ENCODE results near the gene ACAA1. TPM values are rescaled to one million over a fixed set of nuclear protein-coding genes. Genes with fewer than 3 reads are reported as not detected.
"Not testable (repeated sequence)": the region's sequence is repeated elsewhere in the genome, so short reads cannot be mapped to it uniquely, and the experiment has no call there.

Gene ACAA1
- total RNA-seq, 2 experiments from 2014 or later: 99.7 to 104 TPM

DNA sequence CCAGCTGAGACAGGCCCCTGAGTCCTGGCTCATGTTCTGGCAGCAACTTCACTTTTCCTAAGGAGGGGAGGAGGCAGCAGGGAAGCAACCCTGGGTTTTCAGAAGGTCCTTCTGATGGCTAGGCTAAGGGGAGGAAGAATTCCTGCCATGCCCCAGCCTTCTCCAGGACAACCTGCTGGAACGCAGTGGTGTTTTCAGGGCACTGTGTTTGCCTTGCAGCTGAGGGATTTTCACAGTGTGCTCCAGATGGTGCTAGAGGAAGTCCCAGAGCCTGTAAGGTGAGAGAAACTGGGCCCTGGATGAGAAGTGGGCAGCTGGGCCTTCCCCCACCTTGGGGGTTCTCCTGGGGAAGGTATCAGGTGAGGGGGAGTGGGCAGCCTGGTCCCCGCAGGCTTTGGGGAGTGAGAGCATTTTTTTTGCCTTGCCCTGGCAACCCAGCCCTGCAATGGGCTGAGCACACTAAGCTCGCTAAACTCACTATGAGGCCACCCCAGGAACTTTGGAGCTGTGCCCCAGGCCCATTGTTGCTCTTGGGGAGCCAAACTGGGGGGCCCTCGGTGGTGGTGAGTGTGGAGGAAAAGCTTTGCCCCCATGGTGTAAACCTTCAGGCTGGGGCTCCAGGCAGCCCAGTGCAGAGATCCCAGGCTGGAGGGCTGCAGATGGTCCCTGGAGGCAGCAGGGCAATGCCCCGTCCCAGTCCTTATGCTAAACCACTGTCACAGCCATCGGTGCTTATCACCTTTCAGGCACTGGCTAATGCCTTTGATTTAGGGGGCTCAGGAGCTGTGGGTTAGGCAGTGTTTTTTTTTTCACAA, 41.1 kb downstream of the ACAA1 start:
- ATAC-seq (no peak), DNase-seq (no peak)
- Mint-ChIP-seq H3K9me3 (ENCODE audit: insufficient read depth) (no peaks in the 10 kb centered on the region), H3K4me1 (ENCODE audit: low read depth) (no peaks in the 10 kb centered on the region), H3K36me3 (ENCODE audit: low read depth) (no peaks in the 10 kb centered on the region), H3K27ac (no peak overlapping the region), H3K4me3 (no peak overlapping the region), H3K27me3 (ENCODE audit: low read depth) (peaks cover 5% of the 10 kb centered on the region)
- ChIA-PET POLR2A (no interaction called here), CTCF (no interaction called here)

DNA sequence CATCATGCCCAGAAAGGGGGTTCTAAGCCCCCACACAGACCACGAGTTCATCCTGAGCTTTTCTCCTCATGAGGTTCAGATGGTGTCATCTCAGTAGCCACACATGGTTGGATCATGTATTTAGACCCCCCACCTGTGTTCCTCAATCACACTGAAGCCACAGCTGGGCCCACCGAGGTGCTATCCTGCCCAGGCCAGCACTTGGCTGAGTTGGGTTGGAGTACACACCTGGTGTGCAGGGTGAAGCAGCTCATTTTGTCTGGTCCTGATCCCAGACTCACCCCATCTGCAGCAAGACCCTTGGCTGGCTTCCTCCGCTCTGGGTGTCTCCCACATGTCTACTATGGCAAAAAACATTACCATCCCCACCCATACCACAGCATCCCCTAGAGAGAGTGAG, 41.9 kb downstream of the ACAA1 start:
- CTCF ChIA-PET: no interaction called here
- no peak for DNase-seq
- POLR2A ChIA-PET: no interaction called here
- Mint-ChIP-seq H3K27me3 (ENCODE audit: low read depth) (peaks cover 5% of the 10 kb centered on the region), H3K27ac (no peak overlapping the region), H3K9me3 (ENCODE audit: insufficient read depth) (no peaks in the 10 kb centered on the region), H3K4me1 (ENCODE audit: low read depth) (no peaks in the 10 kb centered on the region), H3K36me3 (ENCODE audit: low read depth) (no peaks in the 10 kb centered on the region), H3K4me3 (no peak overlapping the region)
- no peak for ATAC-seq

DNA sequence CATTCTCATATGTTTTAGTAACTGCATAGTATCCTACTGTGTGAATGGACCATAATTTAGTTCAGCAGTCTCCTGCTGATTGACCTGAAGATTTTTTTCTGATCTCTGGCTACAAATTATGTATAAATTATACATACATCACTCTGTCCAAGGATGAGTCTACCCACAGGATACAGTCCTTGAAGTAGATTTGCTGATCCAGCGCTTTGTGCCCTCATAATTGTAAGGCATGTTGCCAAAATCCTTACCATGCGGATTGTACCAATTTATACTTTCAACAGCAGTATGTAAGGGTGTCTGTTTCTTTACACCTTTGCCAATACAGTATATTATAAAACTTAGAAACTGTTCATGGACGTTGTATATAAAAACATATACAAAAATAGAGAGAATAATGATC, 46.5 kb downstream of the ACAA1 start:
- H3K4me3 Mint-ChIP-seq: no peak overlapping the region
- no peak for ATAC-seq
- CTCF ChIA-PET: no interaction called here

DNA sequence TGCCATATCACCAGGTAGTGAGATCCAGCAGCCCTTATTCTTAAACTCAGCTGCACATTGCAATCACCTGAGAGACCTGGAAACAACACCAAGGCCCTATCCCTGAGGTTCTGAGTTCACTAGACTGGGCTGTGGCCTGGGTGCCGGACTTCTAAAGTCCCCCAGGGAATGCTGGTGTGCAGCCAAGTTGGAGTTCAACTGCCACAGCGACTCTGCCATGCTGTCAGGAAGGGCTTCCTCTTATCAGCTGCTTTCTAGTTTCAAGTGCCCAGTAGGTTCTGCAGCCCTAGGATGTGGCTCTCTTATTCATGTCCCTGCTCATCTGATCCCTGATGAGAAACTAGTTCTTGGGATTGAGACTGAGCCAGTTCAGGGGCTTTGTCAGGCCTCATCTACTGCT, 47.8 kb downstream of the ACAA1 start:
- H3K4me1 Mint-ChIP-seq (ENCODE audit: low read depth): peaks cover 3% of the 10 kb centered on the region
- CTCF ChIA-PET: no interaction called here

More for the DNA sequence above, 46.5 kb downstream of the ACAA1 start:
- peaks cover 5% of the 10 kb centered on the region for H3K27me3 Mint-ChIP-seq (ENCODE audit: low read depth)
- H3K4me1 Mint-ChIP-seq (ENCODE audit: low read depth): peaks cover 3% of the 10 kb centered on the region
- no peaks in the 10 kb centered on the region for H3K36me3 Mint-ChIP-seq (ENCODE audit: low read depth)
- no peaks in the 10 kb centered on the region for H3K9me3 Mint-ChIP-seq (ENCODE audit: insufficient read depth)
- no peak overlapping the region for H3K27ac Mint-ChIP-seq
- no peak for DNase-seq
- POLR2A ChIA-PET: no interaction called here

DNA sequence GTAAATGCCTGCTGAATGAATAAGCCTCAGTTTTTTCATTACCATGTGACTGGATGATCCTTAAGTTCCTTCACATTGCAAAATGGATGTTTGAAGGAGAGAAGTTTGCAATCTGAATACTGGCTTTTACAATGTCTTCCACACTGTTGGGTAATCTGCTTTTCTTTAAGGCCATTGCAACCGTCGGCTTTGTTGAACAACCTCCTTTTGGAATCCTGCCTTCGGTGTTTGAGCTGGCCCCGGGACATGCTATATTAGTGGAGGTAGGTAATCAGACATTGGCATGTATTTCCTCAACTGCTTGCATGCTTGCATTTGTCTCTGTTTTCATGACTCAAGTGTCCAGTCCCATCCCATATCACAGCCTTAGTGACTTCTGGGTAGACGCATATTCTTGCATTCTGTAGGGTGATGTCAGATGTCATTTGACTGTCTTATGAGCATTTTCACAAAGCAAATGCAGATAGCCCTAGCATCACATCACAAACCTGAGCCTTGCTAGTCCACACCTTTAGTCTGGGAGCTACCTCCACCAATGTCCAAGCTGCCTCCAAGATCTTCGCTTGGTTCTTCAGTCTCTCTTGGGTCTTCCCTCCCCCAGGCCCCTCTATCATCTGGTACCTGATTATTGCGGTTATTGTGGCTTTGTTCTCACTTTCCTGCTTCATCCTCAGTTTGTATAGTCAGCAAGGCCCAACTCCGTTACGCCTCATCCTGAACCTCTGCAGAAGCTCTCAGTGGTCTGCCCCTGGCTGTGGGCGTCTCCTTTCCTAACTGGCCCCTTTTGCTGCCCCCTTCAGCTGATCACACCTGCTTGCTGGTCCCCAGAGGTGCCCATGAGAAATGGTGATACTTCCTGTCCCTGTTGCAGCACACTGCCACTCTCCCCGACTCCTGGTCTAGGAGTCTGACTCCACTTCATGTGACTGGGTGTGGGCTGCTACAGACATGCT, 48.5 kb downstream of the ACAA1 start:
- Mint-ChIP-seq H3K27me3 (ENCODE audit: low read depth) (peaks cover 5% of the 10 kb centered on the region), H3K27ac (no peak overlapping the region), H3K4me1 (ENCODE audit: low read depth) (peaks cover 3% of the 10 kb centered on the region), H3K36me3 (ENCODE audit: low read depth) (peaks cover 4% of the 10 kb centered on the region), H3K9me3 (ENCODE audit: insufficient read depth) (no peaks in the 10 kb centered on the region), H3K4me3 (no peak overlapping the region)
- ATAC-seq (no peak), DNase-seq (no peak)
- ChIA-PET POLR2A (interaction anchor here (0.6 kb wide), 1 partner anchor 20 kb away, joined by 3 read pairs; no protein-coding TSS in a partner anchor), CTCF (no interaction called here)

More for the DNA sequence above, 47.8 kb downstream of the ACAA1 start:
- H3K4me3 Mint-ChIP-seq: no peak overlapping the region
- no peaks in the 10 kb centered on the region for H3K9me3 Mint-ChIP-seq (ENCODE audit: insufficient read depth)
- POLR2A ChIA-PET: no interaction called here
- H3K27me3 Mint-ChIP-seq (ENCODE audit: low read depth): peaks cover 5% of the 10 kb centered on the region
- DNase-seq: no peak
- no peak for ATAC-seq
- H3K36me3 Mint-ChIP-seq (ENCODE audit: low read depth): peaks cover 2% of the 10 kb centered on the region
- H3K27ac Mint-ChIP-seq: no peak overlapping the region

DNA sequence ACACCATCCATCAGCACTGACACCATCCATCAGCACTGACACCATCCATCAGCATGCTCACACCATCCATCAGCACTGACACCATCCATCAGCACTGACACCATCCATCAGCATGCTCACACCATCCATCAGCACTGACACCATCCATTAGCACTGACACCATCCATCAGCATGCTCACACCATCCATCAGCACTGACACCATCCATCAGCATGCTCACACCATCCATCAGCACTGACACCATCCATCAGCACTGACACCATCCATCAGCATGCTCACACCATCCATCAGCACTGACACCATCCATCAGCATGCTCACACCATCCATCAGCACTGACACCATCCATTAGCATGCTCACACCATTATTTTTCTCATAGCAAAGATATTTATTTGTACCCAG, 49.6 kb downstream of the ACAA1 start:
- CTCF ChIA-PET; H3K9me3 Mint-ChIP-seq (ENCODE audit: insufficient read depth); POLR2A ChIA-PET; ATAC-seq; H3K27ac Mint-ChIP-seq; H3K27me3 Mint-ChIP-seq (ENCODE audit: low read depth); DNase-seq; H3K4me3 Mint-ChIP-seq; H3K36me3 Mint-ChIP-seq (ENCODE audit: low read depth); H3K4me1 Mint-ChIP-seq (ENCODE audit: low read depth): not testable (repeated sequence)

DNA sequence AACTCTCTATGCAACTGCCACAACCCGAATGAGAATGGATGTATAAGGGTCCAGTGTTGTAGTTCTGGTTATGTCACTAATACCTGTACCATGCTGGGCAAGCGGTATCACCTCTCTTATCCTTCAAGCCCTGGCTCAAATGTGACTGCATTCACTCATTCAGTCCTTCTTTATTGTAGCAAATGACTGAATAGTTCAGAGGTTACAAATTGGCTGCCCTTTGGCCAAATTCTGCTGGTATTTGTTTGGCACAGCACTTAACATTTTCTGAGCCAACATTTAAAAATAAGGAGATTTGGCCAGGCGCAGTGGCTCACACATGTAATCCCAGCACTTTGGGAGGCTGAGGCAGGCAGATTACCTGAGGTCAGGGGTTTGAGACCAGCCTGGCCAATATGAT, 50.4 kb downstream of the ACAA1 start:
- ATAC-seq (no peak), DNase-seq (no peak)
- Mint-ChIP-seq H3K27ac (no peak overlapping the region), H3K27me3 (ENCODE audit: low read depth) (peaks cover 3% of the 10 kb centered on the region), H3K36me3 (ENCODE audit: low read depth) (peaks cover 4% of the 10 kb centered on the region), H3K9me3 (ENCODE audit: insufficient read depth) (no peaks in the 10 kb centered on the region), H3K4me3 (no peak overlapping the region), H3K4me1 (ENCODE audit: low read depth) (peaks cover 3% of the 10 kb centered on the region)
- POLR2A ChIA-PET: no interaction called here
- CTCF ChIA-PET: interaction anchor here (1.1 kb wide), 1 partner anchor 57 kb away, joined by 3 read pairs; the partner anchor contains the start of gene PLCD1

DNA sequence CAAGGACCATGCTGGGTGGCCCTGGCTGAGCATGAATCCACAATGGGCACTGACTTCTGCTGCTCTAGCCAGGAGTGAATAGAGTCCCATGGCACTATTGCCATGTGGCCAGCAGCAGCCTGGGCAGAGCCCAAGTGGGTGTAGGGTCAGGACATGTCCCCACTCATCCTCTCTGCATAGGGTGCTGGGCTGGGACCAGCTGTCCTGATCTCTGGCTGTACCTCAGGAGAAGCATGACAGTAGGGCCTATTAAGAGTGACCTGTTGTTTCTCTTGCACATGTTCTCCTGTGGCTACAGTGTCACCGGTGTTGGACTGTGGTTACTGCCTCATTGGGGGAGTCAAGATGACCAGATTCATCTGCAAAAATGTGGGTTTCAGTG, 51.0 kb downstream of the ACAA1 start:
- ChIA-PET CTCF (interaction anchor here (1.1 kb wide), 1 partner anchor 56 kb away, joined by 3 read pairs; the partner anchor contains the start of gene PLCD1), POLR2A (no interaction called here)
- Mint-ChIP-seq H3K27ac (no peak overlapping the region), H3K4me3 (no peak overlapping the region), H3K27me3 (ENCODE audit: low read depth) (no peaks in the 10 kb centered on the region), H3K9me3 (ENCODE audit: insufficient read depth) (no peaks in the 10 kb centered on the region), H3K36me3 (ENCODE audit: low read depth) (peaks cover 4% of the 10 kb centered on the region), H3K4me1 (ENCODE audit: low read depth) (peaks cover 3% of the 10 kb centered on the region)
- DNase-seq: no peak
- ATAC-seq: peak; percentile 11

DNA sequence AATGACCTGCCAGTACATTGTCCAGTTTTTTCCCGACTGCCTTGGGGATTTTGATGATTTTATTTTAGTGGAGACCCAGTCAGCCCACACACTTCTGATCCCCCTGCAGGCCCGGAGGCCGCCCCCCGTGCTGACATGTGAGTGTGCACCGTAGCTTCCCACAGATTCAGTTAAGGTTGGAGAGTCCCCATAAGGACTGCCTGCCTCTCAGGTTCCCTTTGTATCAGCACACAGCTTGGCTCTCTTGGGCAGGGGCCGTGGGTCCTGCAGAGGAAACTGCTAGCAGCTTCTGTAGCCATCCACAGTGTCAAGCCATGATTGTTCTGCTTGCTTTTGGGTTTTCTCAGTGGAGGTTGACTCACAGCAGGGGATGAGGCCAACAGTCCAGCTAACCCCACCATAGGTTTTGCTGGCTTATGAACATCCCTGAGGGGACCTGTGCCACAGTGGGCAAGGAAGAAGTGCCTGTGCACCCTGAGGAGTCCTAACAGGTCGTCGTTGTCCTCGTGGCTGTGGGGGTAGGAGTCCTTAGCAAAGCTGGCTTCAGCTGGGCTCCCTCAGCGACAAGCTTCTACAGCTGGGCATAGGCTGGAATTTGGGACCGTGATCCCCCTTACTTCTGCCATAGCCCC, 51.5 kb downstream of the ACAA1 start:
- DNase-seq (no peak), ATAC-seq (peak; percentile 28)
- H3K4me1 Mint-ChIP-seq (ENCODE audit: low read depth): peaks cover 3% of the 10 kb centered on the region
- H3K27ac Mint-ChIP-seq: peak overlapping the region; percentile 53
- no peaks in the 10 kb centered on the region for H3K9me3 Mint-ChIP-seq (ENCODE audit: insufficient read depth)
- no peak overlapping the region for H3K4me3 Mint-ChIP-seq
- POLR2A ChIA-PET: no interaction called here
- H3K36me3 Mint-ChIP-seq (ENCODE audit: low read depth): peaks cover 4% of the 10 kb centered on the region
- CTCF ChIA-PET: interaction anchor here (1.1 to 1.3 kb wide), 2 partner anchors 35 to 56 kb away, joined by 3 read pairs; partner anchors contain the start of gene PLCD1
- H3K27me3 Mint-ChIP-seq (ENCODE audit: low read depth): no peaks in the 10 kb centered on the region

DNA sequence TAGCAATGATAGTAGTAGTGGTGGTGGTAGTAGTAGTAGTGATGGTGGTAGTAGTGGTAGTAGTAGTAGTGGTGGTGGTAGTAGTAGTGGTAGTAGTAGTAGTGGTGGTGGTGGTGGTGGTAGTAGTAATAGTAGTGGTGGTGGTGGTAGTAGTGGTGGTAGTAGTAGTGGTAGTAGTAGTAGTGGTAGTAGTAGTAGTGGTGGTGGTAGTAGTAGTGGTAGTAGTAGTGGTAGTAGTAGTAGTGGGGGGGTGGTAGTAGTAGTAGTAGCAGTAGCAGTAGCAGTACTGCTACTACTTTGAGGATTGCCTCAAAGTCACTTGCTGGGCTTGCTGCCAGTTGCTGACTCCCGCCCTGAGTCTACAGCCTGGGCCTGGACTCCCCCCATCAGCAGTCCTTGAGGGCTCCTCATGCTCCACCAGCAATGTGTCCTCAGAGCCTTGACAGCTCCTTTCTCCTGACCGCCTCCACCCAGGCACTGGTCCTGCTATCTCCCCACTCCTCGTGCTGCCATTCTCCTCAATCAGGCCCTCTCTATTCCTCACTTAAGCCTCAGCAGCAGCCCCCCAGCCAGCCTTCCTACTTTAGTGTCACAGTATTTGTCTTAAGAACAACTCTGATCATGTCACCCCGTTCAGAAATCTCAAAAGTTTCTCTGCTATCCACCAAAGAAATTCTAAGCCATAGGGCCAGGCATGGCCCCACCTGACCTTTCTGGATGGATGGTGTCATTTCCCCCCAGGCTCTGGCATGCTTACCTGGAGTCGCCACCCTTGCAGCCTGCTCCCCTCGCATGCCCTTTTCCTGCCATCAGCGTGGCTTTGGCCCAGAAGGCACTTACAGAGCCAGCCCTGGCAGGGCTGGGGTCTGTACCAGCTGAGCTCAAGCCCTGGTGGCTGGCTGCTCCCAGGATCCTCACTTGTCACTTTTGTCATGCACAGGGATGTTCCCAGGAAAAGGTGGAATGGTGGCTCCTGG, 52.3 kb downstream of the ACAA1 start:
- peak; percentile 70 for ATAC-seq
- DNase-seq: peak; percentile 58
- no peaks in the 10 kb centered on the region for H3K9me3 Mint-ChIP-seq (ENCODE audit: insufficient read depth)
- no peak overlapping the region for H3K4me3 Mint-ChIP-seq
- ChIA-PET CTCF (interaction anchor here (1.3 kb wide), 1 partner anchor 36 kb away, joined by 3 read pairs; no protein-coding TSS in a partner anchor), POLR2A (no interaction called here)
- peaks cover 4% of the 10 kb centered on the region for H3K36me3 Mint-ChIP-seq (ENCODE audit: low read depth)
- peaks cover 3% of the 10 kb centered on the region for H3K4me1 Mint-ChIP-seq (ENCODE audit: low read depth)
- no peaks in the 10 kb centered on the region for H3K27me3 Mint-ChIP-seq (ENCODE audit: low read depth)
- peak overlapping the region; percentile 53 for H3K27ac Mint-ChIP-seq

DNA sequence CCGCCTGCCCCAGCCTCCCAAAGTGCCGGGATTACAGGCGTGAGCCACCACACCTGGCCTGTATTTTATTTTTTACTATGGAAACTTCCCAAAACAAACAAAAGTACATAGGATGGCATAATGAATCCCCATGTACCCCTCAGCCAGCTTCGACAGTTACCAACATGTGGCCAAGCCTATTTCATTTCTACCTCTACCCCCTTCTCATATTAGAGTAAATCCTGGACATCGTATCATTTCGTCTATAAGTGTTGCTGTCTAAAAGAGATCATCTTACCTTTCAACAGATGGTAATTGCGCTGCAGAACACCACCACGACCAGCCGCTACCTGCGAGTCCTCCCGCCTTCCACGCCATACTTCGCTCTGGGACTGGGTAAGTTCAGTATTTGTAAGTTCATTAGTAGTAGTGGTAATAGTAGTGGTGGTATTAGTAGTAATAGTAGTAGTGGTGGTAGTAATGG, 53.0 kb downstream of the ACAA1 start:
- peak overlapping the region; percentile 27 for H3K27ac Mint-ChIP-seq
- ChIA-PET CTCF (interaction anchor here (1.3 kb wide), 1 partner anchor 37 kb away, joined by 3 read pairs; no protein-coding TSS in a partner anchor), POLR2A (no interaction called here)

More for the DNA sequence above, 53.0 kb downstream of the ACAA1 start:
- no peaks in the 10 kb centered on the region for H3K9me3 Mint-ChIP-seq (ENCODE audit: insufficient read depth)
- no peaks in the 10 kb centered on the region for H3K27me3 Mint-ChIP-seq (ENCODE audit: low read depth)
- ATAC-seq: peak; percentile 4
- peak; percentile 30 for DNase-seq
- peaks cover 4% of the 10 kb centered on the region for H3K36me3 Mint-ChIP-seq (ENCODE audit: low read depth)
- no peak overlapping the region for H3K4me3 Mint-ChIP-seq
- peaks cover 2% of the 10 kb centered on the region for H3K4me1 Mint-ChIP-seq (ENCODE audit: low read depth)

Data from activated CD8-positive, alpha-beta T cell treated with anti-CD3 and anti-CD28 coated beads, Interleukin-2, amount 10 ng/mL, durations not matched to agents 7 days and 5 days (primary cell).